ENCODE results near the gene CDK11A. TPM values are rescaled to one million over a fixed set of nuclear protein-coding genes. Genes with fewer than 3 reads are reported as not detected.
"Not testable (repeated sequence)": the region's sequence is repeated elsewhere in the genome, so short reads cannot be mapped to it uniquely, and the experiment has no call there.

The CDK11A gene
- 100 to 1,000 TPM in 1 of 2 donors, 10 to 100 TPM in 1; 63.0 to 108 TPM for total RNA-seq

DNA sequence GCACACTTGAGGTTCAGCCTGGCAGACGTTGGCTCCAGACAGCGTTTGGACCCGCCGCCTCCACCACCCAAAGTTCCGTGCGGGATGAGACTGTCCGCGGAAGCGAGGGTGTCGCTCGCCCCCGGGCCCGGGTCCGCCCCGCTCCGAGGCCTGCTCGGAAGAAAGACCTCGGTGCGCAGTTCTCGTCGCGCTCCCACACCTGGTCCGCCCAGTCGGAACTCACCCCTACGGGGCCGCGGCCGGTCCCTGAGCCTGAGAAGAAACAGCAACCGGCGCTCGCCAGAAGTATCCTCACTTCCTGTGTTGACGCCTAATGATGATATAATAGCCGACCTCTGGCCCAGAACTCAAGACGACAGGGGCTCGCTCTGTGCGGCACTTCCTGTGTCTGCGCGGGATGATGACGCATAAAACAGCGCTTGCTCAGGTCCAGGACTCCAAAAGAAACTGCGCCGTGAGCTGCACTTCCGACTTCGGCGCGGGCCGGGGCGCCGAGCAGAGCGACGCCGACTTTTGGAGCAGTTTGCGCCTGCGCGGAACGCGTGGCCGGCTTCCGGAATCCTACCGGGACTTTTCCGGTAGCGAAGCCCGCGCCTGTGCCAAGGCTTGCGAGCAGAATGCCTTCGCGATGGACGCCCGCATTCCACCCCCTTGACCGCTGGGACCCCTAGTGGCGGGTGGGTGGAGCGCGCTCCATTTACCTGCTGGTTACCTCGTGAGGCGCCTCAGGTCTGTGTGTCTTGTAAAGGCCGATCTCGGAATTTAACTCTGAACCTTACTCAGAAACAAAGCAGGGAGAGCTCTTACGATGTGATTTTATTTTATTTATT lies at the start of gene CDK11A:
CDK11A (minus strand) TSS at position 323 of the 830 bp plus-strand sequence. CDS start 1,539 bp downstream, outside the sequence.
- H3K36me3 Mint-ChIP-seq, H3K9me3 Mint-ChIP-seq: not testable (repeated sequence)
- peak; percentile 97 to 99 for ATAC-seq
- DNase-seq (ENCODE audit: low spot score in 2 of 2): peak; percentile 92 to 99
- peak within 1 kb of the TSS; percentile 93 to 98 for H3K27ac Mint-ChIP-seq

DNA sequence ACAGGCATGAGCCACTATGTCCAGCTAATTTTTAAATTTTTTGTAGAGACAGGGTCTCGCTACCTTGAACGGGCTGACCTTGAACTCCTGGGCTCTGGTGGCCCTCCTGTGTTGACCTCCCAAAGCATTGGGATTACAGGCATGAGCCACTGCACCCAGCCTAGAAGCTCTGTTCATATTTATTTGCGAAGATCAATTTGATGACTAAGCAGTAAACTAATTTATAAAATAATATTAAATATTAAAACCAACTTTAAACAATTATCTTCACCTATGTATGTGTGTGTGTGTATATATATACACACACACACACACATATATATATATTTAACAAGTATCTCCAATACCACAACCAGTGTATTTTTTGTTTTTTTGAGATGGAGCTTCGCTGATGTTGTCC lies 49.7 kb upstream of the CDK11A start:
- peaks cover 19 to 27% of the 10 kb centered on the region in 2 donors for H3K36me3 Mint-ChIP-seq
- DNase-seq (ENCODE audit: low spot score in 2 of 2) (no peak), ATAC-seq (no peak)
- no peak overlapping the region for H3K27ac Mint-ChIP-seq
- H3K9me3 Mint-ChIP-seq: peaks cover 0 to 4% of the 10 kb centered on the region in 2 donors

DNA sequence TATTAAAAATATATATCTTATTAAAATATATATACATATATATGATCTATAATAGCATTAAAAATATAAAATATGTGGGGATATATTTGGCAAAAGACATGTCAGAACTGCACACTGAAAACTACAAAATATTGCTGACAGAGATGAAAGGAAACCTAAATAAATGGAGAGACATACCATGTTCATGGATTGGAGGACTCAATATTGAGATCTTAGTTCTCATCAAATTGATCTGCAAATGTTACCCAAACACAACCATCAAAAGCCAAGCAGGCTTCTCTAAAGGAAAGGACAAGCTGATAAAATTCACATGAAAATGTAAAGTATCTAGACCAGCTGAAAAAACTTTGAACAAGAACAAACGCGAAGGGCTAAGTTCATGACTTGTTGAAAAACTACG lies 46.9 kb upstream of the CDK11A start:
- peaks cover 0 to 4% of the 10 kb centered on the region in 2 donors for H3K9me3 Mint-ChIP-seq

DNA sequence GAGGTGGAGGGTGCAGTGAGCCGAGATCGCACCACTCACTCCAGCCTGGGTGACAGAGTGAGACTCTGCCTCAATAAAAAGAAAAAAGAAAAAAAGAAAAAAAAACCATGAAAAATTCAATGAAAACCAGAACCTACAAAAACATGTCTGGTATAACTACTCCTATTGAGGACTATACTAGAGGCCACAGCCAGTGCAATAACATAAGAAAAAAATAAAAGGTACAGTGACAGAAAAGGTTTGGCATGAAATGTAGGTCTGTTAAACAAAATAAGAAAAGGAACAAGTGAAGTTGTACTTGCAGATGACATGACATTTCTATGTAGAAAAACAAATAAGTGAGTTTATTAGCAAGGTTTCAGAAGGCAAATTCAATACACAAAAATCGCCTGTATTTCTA lies 45.9 kb upstream of the CDK11A start:
- ATAC-seq: no peak
- H3K36me3 Mint-ChIP-seq: peaks cover 11 to 44% of the 10 kb centered on the region in 2 donors

More for the DNA sequence above, 46.9 kb upstream of the CDK11A start:
- ATAC-seq (no peak), DNase-seq (ENCODE audit: low spot score in 2 of 2) (no peak)
- Mint-ChIP-seq H3K36me3 (peaks cover 14 to 44% of the 10 kb centered on the region in 2 donors), H3K27ac (no peak overlapping the region)

DNA sequence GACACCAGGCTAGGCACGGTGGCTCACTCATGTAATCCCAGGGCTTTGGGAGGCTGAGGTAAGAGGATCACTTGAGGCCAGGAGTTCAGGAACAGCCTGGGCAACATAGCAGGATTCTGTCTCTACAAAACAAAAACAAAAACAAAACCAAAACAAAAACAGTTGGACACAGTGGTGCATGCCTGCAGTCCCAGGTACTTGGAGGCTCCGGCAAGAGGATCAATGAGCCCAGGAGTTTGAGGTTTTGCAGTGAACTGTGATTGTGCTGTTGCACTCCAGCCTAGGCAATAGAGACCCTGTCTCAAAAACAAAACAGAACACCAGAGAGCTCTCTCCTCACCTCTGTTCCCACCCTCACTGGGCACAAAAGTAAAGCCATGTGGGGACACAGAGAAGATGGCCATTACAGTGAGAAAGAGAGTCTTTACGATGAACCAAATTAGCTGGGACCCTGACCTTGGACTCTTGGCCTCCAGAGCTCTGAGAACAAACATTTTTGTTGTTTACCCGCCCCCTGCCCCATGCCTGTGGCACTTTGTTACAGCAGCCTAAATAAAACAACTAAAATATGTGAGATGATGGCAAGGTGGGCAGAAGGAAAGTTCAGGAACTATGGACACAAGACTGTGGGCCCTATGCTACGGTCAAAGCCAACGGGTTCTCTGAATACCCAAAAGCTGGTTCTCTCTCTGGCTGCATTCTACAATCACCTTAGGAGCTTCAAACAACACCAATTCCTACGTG lies 44.3 kb upstream of the CDK11A start:
- Mint-ChIP-seq H3K9me3 (peaks cover 0 to 4% of the 10 kb centered on the region in 2 donors), H3K27ac (no peak overlapping the region), H3K36me3 (peaks cover 11 to 44% of the 10 kb centered on the region in 2 donors)
- ATAC-seq (no peak), DNase-seq (ENCODE audit: low spot score in 2 of 2) (no peak)

More for the DNA sequence above, 45.9 kb upstream of the CDK11A start:
- Mint-ChIP-seq H3K27ac (peak overlapping the region in 1 of 2 donors; percentile 60), H3K9me3 (peaks cover 0 to 4% of the 10 kb centered on the region in 2 donors)
- DNase-seq (ENCODE audit: low spot score in 2 of 2): no peak

DNA sequence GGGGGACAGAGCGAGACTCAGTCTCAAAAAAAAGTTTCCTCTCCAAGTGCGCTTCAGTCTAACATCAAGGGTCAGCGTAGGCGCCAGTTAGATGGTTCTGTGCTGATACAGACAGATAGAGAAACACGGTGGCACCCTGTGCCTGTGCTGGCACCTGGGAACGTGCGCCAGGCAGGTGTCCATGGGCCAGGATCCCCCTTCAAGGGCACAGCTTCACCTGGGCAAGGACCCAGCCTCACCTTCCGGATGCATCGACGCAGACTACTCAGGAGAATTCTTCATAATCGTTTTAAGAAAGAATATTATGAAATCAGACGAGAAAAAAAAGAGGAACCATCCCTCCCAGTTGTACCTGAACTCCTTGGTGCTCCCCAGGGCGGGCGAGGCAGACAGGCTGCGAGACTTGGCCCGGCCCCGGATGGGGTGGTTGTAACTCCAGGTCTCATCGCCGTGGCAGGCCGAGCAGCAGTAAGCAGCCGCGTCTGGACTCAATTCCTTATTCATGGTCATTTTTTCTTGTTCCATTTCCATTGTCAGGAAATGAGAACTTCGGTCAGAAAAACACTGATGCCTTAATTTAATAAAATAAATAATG lies 40.8 kb upstream of the CDK11A start:
- H3K36me3 Mint-ChIP-seq: peaks cover 4 to 25% of the 10 kb centered on the region in 2 donors
- ATAC-seq (no peak), DNase-seq (ENCODE audit: low spot score in 2 of 2) (no peak)
- H3K27ac Mint-ChIP-seq: no peak overlapping the region
- no peaks in the 10 kb centered on the region for H3K9me3 Mint-ChIP-seq

DNA sequence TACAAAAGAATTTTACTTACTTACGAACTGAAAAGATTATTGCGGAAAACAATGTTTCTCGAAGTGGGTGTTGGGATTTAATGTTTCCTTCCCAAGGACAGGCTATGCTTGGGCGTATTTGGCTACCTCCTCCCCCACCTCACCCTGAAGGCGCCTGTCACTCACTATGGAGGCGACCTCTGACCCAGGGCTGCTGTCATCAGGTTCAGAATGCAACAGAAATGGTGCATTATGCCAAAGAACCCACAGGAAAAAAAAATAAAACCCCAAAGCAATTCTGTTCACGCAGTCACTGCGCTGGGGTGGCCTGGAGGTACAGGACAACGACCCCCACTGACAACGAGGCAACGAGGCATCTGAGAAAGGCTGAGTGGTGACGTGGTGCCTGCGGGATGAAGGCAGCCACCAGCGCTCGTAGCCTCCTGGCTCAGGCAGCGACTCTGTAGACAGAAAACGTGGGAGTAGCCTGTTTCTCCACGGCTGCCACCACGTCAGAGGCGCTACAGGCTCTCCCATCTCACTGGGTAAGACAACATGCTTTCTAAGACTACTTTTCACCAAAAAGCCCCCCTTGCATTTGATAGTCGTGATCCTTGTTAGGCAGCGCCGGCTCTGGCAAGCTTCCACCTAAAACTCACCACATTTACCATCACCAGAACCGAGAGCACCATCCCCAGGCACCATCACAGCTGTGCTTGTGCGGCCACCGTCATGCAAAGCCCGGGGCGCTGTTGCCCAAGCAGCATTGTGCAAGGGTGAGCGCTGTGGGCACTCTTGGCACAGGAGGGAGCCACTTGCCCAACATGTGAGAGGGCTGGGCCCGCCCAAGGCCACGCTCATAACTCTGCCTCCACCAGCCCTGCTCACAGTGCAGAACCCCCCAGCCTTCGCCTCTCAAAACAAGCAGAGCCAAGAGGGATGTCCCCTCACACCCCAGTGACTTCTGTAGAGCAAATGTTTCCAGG lies 39.8 kb upstream of the CDK11A start:
- no peak for DNase-seq (ENCODE audit: low spot score in 2 of 2)
- Mint-ChIP-seq H3K36me3 (peaks cover 4 to 21% of the 10 kb centered on the region in 2 donors), H3K9me3 (no peaks in the 10 kb centered on the region), H3K27ac (peak overlapping the region in 1 of 2 donors; percentile 65)
- ATAC-seq: peak in 1 of 2 donors; percentile 40

DNA sequence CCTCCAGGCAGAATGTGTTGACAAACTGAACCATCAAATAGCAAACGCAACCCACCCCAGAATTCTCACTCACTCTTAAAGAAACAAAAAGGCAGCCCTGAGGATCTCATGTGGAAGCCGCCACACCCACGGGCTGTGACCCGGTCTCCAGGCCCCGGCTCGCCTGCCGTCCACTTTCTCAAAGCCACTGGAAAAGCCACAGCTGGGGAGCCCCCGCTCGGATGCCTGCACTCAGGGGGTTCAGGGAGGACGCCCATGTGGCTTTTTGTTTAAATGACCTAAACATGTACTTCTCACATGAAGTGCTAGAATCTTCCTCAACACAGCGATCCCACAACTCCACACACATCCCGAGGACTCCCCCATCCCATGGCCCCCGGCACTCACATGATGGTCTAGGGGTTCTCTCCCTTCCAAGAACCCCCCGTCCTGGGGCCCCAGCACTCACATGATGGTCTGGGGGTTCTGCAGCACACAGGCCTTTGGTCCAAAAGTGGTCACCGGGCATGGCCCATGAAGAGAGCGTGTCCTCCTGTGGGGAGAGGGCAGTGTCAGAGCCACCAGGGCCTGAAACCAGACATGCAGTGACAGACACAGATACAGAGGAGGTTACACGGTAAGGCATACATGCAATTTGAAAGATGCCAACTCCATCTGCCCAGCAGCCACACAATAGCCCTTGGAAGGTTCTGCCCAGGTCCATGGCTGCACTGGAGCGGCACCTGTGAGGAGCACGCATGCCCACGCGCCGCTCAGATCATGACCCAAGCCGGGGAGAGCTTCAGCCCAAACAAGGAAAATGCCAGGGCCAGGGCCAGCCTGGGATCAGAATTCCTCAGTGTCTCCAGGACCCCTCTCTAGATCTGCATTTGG lies 37.6 kb upstream of the CDK11A start:
- DNase-seq (ENCODE audit: low spot score in 2 of 2) (no peak), ATAC-seq (no peak)
- Mint-ChIP-seq H3K27ac (peak overlapping the region in 1 of 2 donors; percentile 69), H3K36me3 (peaks cover 0 to 4% of the 10 kb centered on the region in 2 donors), H3K9me3 (no peaks in the 10 kb centered on the region)

DNA sequence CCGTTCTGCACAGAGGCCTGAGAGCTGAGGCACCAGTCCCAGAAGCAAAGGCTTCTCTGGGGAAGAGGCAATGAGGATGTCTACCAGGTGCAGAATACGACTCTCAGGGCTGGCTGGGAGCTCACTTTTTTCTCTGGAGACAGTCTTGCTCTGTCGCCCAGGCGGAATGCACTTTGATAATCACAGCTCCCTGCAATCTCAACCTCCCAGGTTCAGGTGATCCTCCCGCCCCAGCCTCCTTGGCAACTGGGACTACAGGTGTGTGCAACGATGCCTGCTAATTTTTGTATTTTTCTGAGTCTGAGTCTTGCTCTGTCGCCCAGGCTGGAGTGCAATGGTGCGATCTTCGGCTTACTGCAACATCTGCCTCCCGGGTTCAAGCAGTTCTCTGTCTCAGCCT lies 36.6 kb upstream of the CDK11A start:
- Mint-ChIP-seq H3K27ac (no peak overlapping the region), H3K9me3 (no peaks in the 10 kb centered on the region), H3K36me3 (peaks cover 0 to 4% of the 10 kb centered on the region in 2 donors)
- DNase-seq (ENCODE audit: low spot score in 2 of 2): no peak
- no peak for ATAC-seq

DNA sequence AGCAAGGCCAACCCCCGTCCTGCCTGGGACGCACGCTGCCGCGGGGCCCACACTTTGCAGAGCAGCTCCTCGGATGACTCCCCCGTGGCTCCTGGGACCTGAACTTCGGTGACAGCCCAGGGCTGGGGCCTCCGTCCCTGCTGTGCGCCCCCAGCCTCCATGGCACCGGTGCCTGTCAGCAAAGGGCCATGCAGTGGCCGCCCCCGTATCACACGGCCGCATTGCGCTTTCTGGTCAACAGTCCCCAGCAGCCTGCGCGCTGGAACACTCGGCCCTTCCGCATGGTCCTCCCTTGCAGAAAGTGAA lies 36.1 kb upstream of the CDK11A start:
- Mint-ChIP-seq H3K9me3 (no peaks in the 10 kb centered on the region), H3K36me3 (peaks cover 0 to 4% of the 10 kb centered on the region in 2 donors), H3K27ac (no peak overlapping the region)
- DNase-seq (ENCODE audit: low spot score in 2 of 2) (no peak), ATAC-seq (no peak)

DNA sequence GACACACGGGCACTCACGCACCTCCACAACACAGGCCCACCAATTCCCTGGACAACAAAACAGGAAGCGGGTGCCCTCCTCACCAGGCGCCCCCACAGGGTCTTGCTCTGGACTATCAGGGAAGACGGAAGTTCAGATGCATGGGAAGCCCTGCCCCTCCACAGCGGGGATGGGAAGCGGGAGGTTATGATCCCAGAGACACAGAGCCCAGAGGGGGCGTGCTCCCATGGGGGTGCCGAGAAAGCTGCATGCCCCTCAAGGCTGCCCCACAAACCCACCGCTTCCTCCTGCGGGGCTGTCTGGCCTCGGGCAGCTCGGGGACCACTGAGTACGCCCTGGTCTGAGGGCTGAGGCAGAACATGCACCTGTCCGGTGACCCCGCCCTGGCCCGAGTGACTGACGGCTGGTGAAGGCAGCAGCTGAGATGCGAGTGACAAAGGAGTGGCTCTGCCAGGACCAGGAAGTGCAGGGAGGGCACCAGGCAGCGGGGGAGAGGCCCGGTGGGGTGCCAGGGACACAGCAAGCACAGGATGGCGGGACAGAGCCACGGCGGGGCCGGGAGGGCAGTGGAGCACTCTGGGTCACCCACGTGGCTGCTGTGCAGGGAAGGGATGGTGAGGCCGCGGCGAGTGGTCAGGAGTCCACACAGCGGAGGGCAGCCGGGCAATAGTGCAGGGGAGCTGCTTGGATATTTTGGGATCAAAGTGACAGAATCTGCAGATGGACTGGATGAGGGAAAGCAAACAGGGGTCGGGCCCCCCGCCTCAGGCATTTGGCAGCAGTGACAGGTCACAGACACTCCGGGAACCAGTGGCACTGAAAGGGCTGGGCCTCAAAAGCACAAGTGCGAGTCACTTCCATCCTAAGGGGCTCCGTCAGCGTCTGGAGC lies 35.5 kb upstream of the CDK11A start:
- ATAC-seq (no peak), DNase-seq (ENCODE audit: low spot score in 2 of 2) (no peak)
- H3K27ac Mint-ChIP-seq: peak overlapping the region in 1 of 2 donors; percentile 10
- H3K9me3 Mint-ChIP-seq: no peaks in the 10 kb centered on the region
- H3K36me3 Mint-ChIP-seq: peaks cover 0 to 4% of the 10 kb centered on the region in 2 donors

DNA sequence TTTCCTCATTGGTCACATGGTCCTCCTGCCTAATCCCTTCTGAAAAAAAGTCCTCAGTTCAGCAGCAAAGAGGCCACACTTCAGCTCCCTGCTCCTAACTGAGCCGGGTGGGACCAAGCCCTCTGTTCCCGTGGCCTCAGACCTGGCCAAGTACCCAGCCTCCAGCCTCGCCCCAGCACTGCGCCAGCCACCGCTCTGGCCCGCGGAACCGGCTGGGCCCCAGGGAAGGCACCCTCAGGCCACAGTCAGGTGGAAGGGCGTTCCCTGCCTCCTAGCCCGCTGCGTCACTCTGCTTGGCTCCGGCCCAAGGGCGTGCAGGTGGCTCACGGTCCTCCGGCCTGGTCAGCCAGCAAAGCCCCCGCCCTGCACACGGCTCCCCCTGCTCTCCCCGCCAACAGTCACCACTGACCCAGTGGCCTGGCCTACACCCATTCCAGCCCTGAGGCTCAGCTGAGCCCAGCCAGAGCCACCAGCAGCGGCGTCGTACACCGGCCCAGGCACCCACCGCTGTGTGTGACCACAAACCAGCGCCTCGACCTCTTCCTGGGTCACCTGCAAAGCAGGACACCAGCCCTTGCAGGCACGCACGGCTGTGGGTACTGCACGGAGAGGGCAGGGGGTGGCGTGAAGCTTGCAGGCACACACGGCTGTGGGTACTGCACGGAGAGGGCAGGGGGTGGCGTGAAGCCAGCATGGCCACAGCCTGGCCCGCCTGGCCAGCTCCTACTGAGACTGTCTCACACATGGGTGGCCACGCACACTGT lies 34.7 kb upstream of the CDK11A start:
- H3K27ac Mint-ChIP-seq: peak overlapping the region in 1 of 2 donors; percentile 10
- ATAC-seq (no peak), DNase-seq (ENCODE audit: low spot score in 2 of 2) (no peak)
- peaks cover 0 to 4% of the 10 kb centered on the region in 2 donors for H3K36me3 Mint-ChIP-seq
- H3K9me3 Mint-ChIP-seq: no peaks in the 10 kb centered on the region

DNA sequence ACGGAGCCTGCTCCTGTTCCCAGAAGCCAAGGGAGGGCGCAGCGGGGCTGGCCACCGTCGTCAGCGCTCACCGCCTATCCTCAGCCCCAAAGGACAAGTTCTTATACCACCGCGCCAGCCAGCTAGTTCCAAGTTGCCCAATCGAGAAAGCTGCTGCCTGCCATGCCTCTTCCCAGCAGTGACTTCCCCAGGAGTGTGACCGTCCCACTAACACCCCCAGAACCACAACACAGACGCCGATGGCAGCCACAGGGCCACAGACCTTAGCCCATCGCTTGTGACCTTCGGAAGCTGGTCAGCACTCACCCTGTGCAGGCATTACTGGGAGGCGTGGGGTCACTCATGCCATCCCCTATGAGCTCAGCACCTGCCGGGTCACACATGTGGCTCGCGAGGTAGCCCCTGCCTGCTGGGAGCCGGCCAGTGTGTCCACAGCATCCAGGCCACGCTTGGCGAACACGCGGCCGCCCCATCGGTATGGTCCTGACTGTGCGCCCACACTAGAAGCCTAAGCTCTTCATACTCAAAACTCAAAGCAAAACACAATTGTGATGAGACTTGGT lies 34.0 kb upstream of the CDK11A start:
- DNase-seq (ENCODE audit: low spot score in 2 of 2) (no peak), ATAC-seq (no peak)
- Mint-ChIP-seq H3K27ac (peak overlapping the region in 1 of 2 donors; percentile 21), H3K36me3 (peaks cover 0 to 4% of the 10 kb centered on the region in 2 donors), H3K9me3 (no peaks in the 10 kb centered on the region)

Data from activated naive CD4-positive, alpha-beta T cell treated with anti-CD3 and anti-CD28 coated beads, Interleukin-2, amount 50 U/mL, for 72 hours (primary cell).